ENCODE data around the gene NAA38.

DNA sequence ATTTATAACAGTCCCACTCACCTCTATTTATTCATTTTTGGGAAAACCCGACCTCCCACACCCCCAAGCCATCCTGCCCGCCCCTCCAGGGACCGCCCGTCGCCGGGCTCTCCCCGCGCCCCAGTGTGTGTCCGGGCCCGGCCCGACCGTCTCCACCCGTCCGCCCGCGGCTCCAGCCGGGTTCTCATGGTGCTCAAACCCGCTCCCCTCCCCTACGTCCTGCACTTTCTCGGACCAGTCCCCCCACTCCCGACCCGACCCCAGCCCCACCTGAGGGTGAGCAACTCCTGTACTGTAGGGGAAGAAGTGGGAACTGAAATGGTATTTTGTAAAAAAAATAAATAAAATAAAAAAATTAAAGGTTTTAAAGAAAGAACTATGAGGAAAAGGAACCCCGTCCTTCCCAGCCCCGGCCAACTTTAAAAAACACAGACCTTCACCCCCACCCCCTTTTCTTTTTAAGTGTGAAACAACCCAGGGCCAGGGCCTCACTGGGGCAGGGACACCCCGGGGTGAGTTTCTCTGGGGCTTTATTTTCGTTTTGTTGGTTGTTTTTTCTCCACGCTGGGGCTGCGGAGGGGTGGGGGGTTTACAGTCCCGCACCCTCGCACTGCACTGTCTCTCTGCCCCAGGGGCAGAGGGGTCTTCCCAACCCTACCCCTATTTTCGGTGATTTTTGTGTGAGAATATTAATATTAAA is 3.1 kb downstream of the NAA38 start:
- TF ChIP-seq CTCF (conservative IDR thresholded peaks at IDR 0.05; ENCODE audit: low read depth in 2 of 2) (no peak), EZH2 (IDR thresholded peaks at IDR 0.05; ENCODE audit: low read depth, unreplicated experiment) (peak; percentile 28), CREB1 (CRISPR knock-in tag; IDR thresholded peaks at IDR 0.05; ENCODE audit: low read depth) (no peak), POLR2AphosphoS5 (IDR thresholded peaks at IDR 0.05; ENCODE audit: low read depth) (no peak; the same call in 1 of the 2 replicates), STAT1 (IDR thresholded peaks at IDR 0.05; ENCODE audit: unreplicated experiment) (no peak), JUNB (IDR thresholded peaks at IDR 0.05; ENCODE audit: unreplicated experiment) (no peak), EZH2phosphoT487 (IDR thresholded peaks at IDR 0.05; ENCODE audit: unreplicated experiment) (no peak), ZNF331 (CRISPR knock-in tag; IDR thresholded peaks at IDR 0.05; ENCODE audit: low read depth) (no peak)
- TF ChIP-seq, protein P1, sequence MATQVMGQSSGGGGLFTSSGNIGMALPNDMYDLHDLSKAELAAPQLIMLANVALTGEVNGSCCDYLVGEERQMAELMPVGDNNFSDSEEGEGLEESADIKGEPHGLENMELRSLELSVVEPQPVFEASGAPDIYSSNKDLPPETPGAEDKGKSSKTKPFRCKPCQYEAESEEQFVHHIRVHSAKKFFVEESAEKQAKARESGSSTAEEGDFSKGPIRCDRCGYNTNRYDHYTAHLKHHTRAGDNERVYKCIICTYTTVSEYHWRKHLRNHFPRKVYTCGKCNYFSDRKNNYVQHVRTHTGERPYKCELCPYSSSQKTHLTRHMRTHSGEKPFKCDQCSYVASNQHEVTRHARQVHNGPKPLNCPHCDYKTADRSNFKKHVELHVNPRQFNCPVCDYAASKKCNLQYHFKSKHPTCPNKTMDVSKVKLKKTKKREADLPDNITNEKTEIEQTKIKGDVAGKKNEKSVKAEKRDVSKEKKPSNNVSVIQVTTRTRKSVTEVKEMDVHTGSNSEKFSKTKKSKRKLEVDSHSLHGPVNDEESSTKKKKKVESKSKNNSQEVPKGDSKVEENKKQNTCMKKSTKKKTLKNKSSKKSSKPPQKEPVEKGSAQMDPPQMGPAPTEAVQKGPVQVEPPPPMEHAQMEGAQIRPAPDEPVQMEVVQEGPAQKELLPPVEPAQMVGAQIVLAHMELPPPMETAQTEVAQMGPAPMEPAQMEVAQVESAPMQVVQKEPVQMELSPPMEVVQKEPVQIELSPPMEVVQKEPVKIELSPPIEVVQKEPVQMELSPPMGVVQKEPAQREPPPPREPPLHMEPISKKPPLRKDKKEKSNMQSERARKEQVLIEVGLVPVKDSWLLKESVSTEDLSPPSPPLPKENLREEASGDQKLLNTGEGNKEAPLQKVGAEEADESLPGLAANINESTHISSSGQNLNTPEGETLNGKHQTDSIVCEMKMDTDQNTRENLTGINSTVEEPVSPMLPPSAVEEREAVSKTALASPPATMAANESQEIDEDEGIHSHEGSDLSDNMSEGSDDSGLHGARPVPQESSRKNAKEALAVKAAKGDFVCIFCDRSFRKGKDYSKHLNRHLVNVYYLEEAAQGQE (IDR thresholded peaks at IDR 0.05; ENCODE audit: unreplicated experiment), result no peak
